HK-2 (cell line): ENCODE measurements around the gene KIAA1755.
A peak's percentile ranks its signal among the peaks of the same experiment; 100 is the strongest.

Experiments
- DNase-seq: peaks from one replicate; pipeline ENCODE4 v3.0.0-alpha.2; 2018; ENCODE audit not compliant: unreplicated experiment

KIAA1755 gene

DNA sequence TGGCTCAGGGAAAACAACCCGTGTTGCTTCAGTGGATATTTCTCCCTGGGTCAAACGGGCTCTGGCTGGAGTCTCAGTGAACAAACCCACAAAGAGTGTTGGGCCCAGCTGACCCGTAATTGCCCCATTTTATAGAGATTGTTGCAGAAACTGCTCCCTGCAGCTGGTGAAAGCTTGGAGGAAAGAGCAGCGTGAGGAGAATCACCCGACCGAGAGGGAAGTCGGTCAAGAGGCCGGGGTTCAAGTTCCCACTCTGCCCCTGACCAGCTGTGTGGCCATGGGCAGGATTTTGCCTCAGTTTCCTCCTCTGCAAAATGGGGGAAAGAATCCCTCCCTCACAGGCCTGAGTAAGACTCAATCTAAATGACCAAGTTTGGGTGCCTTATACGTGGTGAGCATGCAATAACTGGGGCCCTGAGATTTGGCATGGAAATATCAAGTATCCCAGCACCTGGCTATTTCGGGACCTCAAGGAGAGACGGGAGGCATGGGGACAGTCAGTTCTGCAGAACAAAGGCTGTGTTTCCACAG lies 93.8 kb downstream of the KIAA1755 start:
- DNase-seq, result no peak

DNA sequence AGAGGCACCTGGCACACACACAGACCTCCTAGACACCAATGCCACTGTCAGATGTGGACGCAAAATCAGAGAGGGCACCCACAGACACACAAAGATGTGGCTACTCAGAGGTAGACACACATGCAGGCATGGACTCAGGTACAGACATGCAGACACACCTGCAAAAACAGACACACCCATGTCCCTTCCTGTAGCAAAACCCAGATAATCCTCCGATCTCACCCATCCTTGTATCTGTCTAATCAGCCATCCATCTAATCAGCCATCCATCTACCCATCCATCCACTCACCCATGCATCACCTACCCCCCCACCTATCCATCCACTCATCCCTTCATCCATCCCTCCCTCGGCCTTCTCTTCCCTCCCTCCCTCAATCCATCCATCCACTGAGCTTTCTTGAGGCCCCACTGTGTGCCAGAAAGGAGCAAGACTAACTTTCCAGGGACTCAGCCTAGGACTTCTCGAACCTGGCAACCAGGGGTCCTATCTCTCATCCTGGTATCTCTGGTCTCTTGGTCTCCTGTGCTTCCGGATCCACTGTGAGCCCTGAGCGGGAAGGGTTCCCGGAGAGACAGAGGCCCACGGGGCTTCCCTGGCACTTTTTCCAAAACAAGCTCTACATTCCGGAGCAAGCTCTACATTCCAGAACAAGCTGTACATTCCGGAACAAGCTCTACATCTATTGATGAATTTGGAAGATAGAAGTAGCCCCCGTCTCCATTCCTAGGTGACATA lies 94.4 kb downstream of the KIAA1755 start:
- DNase-seq, result no peak

GRCh38 chr20:38165089-38165965 lies 95.2 kb downstream of the KIAA1755 start, which contains the start of gene TGM2:
TGM2 (minus strand) TSS chr20:38165270; CDS start chr20:38165198, 72 bp downstream.
- peak; percentile 95 for DNase-seq

DNA sequence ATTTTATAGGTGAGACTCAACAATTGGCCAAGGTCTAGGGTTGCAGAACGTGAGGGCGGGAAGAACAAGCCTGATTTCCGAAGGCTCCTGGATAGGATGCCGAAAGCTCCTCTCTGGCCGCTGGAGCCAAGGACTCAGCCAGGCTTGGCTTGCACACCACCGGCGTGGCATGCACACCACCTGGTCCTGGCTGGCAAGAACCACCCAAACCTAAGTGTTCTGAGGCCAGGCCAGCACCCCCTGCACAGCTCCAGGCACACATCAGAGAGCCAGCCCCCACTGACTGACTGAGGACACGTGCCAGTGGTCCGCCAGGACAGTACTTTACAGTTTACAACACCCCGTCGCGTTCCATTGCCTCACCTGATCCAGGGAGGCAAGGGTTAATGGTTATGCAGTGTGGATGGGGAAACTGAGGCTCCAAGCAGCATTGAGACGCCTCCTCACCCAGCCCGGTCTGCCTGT lies 95.9 kb downstream of the KIAA1755 start:
- peak; percentile 42 for DNase-seq

DNA sequence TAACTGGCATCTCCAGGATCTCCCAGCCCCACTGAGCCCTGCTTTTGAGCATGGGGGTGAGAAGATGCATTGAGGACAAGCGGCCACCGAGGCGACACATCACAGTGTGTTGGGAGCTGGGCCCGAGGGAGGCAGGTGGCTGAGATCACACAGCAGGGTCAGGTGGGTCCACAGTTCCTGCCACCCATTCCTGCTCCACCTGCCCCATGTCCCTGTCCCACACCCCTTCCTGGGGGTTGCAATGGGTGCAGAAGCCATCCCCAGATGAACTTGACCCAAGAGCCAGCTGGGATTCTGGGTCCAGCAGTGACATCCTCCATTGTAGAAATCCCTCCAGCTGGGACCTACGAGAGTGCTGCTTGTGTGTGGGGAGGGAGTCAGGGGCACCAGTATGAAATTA lies 96.5 kb downstream of the KIAA1755 start:
- no peak for DNase-seq

DNA sequence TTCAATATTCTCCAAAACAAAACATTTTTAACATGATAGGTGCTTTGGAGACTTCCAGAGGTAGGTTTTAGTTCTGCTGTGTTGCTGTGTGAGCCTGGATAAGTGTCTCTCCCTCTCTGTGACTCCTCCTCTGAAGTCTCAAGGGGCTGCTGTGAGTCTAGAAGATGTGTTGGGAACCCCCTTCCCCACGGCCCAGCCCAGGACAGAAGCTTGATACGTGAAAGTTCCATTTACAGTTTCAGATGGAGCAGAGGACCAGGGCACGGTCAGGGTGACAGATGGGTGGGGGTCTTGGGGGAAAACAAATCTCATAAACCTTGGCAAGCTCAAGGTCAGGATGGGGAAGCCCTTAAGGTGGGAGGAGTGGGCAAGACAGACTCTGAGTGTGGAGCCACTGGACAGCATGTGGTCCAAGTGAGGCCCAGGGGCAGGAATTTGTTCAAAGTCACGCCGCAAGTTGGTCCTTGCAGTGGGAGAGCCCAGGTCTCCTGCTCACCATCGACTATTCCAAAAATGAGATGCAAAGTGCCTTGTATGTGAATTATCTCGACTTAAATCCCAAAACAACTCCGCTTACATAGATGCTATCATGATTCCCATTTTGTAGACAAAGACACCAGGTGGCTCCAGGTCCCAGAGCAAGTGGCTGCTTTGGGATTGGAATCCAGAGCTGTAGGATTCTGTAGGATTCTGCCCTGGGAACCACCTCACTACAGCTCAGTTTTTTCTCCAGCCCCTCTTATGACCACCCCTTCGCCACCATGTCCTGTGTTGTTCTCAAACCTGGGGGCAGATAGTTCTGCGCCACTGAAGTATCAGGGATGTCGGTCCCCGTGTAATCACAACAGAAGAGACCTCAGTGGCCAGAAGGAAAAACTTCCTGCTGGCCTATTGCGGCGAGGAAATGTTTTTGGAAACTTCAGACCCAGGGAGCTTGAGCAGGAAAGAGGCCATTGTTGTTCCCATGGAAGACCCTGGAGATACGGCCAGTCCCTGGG lies 97.4 kb downstream of the KIAA1755 start:
- DNase-seq, result no peak

DNA sequence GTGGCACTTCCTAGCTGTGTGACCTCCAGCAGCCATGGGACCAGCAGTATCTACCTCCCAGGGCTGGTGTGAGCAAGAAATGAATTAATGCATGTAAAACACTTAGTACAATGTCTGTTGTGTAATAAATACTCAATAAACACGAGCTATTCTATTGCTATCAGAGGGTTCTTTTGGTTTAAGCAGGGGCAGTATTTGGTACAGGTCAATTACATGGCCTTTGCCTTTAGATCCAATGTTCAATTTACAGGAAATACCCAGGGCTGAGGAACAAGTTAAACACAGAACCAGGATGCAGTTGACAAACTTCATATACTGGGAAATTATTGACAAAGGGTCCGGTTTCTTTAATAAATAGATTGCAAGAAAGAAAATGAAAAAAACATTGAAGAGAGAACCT lies 98.4 kb downstream of the KIAA1755 start:
- DNase-seq, result no peak

DNA sequence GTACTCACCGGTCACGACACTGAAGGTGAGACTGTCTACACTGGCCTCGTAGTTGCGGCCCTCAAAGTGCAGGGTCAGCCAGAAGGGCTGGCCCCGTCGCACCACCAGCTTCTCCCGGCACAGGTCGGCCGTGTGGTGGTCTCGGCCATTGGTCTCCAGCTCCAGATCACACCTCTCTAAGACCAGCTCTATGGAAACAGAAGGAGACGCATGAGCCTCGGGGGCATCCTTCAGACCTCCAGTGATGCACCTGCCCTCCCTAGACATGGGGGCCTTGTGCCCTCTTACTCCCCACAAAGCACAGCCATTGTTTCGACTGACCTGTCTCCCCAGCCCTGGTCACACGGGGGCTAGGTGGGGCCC lies 99.1 kb downstream of the KIAA1755 start:
- no peak for DNase-seq
